Loucy (cell line): Measurements from ENCODE around the gene DLG2.

Experiments
- CTCF ChIP-seq: fragments of 200-600 bp; sonication (generic); conservative IDR thresholded peaks from 2 replicates; pipeline ENCODE4 v1.5.1; 2014; ENCODE audit warnings: mild to moderate bottlenecking, antibody characterized with exemption, low read length
- EZH2phosphoT487 ChIP-seq: fragments of 200-600 bp; IDR thresholded peaks from 2 replicates; pipeline ENCODE4 v1.6.1; 2018; ENCODE audit warnings: antibody characterized with exemption, mild to moderate bottlenecking, moderate library complexity, borderline replicate concordance

DNA sequence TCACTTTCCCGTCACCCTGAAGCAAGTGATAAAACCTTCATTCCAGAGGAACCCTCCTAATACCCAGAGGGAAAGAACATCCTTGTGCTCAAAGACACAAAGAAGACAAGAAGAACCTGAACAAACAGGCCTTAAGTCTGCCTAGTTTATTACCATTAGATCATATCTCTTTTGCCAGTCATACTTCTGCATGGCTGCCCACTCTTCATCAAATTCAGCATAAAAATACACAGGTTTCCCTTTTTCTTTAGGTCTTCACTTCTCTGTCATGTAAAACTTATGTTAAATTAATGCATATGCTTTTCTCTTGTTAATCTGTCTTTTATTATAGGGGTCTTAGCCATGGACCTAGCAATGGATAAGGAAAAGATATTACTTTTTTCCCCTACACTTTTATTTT, 459.7 kb downstream of the DLG2 start:
- TF ChIP-seq CTCF (no peak), EZH2phosphoT487 (no peak)
